ENCODE results near the gene NAP1L4.

- no peak for TF ChIP-seq EZH2 (IDR thresholded peaks at IDR 0.05)
- TF ChIP-seq POLR2A (IDR thresholded peaks at IDR 0.05; ENCODE audit: borderline replicate concordance, extremely low read depth, insufficient read depth, insufficient read length) = no peak
- TF ChIP-seq CTCF (IDR thresholded peaks at IDR 0.05 in 2 of 3, conservative IDR thresholded peaks at IDR 0.05 in 1 of 3; ENCODE audit: borderline replicate concordance in 1 of 3, insufficient read depth in 1 of 3, low read depth in 2 of 3, low read length in 2 of 3) = no peak
- no peak for TF ChIP-seq FOSL1 (IDR thresholded peaks at IDR 0.05; ENCODE audit: low read depth)
- TF ChIP-seq SRF (IDR thresholded peaks at IDR 0.05; ENCODE audit: low read depth) = no peak
- TF ChIP-seq MAX (IDR thresholded peaks at IDR 0.05) = no peak
- no peak for TF ChIP-seq EGR1 (IDR thresholded peaks at IDR 0.05; ENCODE audit: low read depth)
- TF ChIP-seq CEBPB (IDR thresholded peaks at IDR 0.05; ENCODE audit: low read depth) = no peak
- no peak for TF ChIP-seq POLR2AphosphoS5 (IDR thresholded peaks at IDR 0.05; ENCODE audit: low read depth, low read length)
- TF ChIP-seq JUND (IDR thresholded peaks at IDR 0.05) = no peak
- TF ChIP-seq ZBTB33 (IDR thresholded peaks at IDR 0.05; ENCODE audit: extremely low read depth, insufficient replicate concordance, low read length) = no peak
- no peak for TF ChIP-seq EZH2phosphoT487 (IDR thresholded peaks at IDR 0.05; ENCODE audit: borderline replicate concordance)
- no peak for TF ChIP-seq YY1 (IDR thresholded peaks at IDR 0.05; ENCODE audit: extremely low read depth, insufficient replicate concordance, low read depth, low read length)
Observed at GRCh38 chr11:2952290-2952689, 39.8 kb downstream of the NAP1L4 start.

All from HCT116 (cell line).